ENCODE results near the gene MBTPS2. TPM values are rescaled to one million over a fixed set of nuclear protein-coding genes. Genes with fewer than 3 reads are reported as not detected.

MBTPS2 gene
- total and polyA plus RNA-seq, 10 donors: 1.0 to 13.3 (median 10.3) TPM

- Histone ChIP-seq H3K27me3 (replicated peaks in 1 of 7) (no peaks in the 10 kb centered on the region), H3K27ac (no peak overlapping the region), H3K4me3 (no peak overlapping the region), H3K9me3 (no peaks in the 10 kb centered on the region), H3K4me1 (no peaks in the 10 kb centered on the region), H3K36me3 (no peaks in the 10 kb centered on the region)
- intact Hi-C loops (cut with DNase I; ENCODE audit: low total_unique reads): no loop called here
- no peak for TF ChIP-seq POLR2AphosphoS5 (IDR thresholded peaks at IDR 0.05)
- TF ChIP-seq POLR2A (IDR thresholded peaks at IDR 0.05): no peak
- 81 to 94% (median 93%) methylated on average over 3 of the region's 3 CpGs for WGBS, 5 donors
- DNase-seq: no peak
These were observed 95.0 kb downstream of the MBTPS2 start for GRCh38 chrX:21934414-21934813.

Small RNA genes within 50 kb of the gene (small RNA-seq; reads per million reads assigned to genes)
- 0 reads per million in 4 donors for gene U73479.1

Other genes with a start within 250 kb of the MBTPS2 start
- under 1 TPM in 5 of 7 donors, not detected in 2; 0.14 to 0.63 (median 0.54) TPM for gene KLHL34, start 181.3 kb upstream of the MBTPS2 start, total RNA-seq
- gene KLHL34, start 181.3 kb upstream of the MBTPS2 start, polyA plus RNA-seq: under 1 TPM; 0.18 to 0.48 (median 0.26) TPM
- gene SMPX, start 81.5 kb upstream of the MBTPS2 start, total RNA-seq: not detected
- gene SMPX, start 81.5 kb upstream of the MBTPS2 start, polyA plus RNA-seq: under 1 TPM in 1 of 3 donors, not detected in 2; 0.15 TPM
- 1 to 10 TPM; 1.7 to 5.7 (median 2.5) TPM for gene YY2, start 16.4 kb downstream of the MBTPS2 start, total RNA-seq
- under 1 TPM; 0.28 to 0.48 (median 0.33) TPM for gene YY2, start 16.4 kb downstream of the MBTPS2 start, polyA plus RNA-seq
- gene SMS, start 101.1 kb downstream of the MBTPS2 start, total RNA-seq: 10 to 100 TPM; 36.4 to 49.1 (median 43.0) TPM
- gene SMS, start 101.1 kb downstream of the MBTPS2 start, polyA plus RNA-seq: 10 to 100 TPM; 30.6 to 56.7 (median 41.6) TPM
- 1 to 10 TPM in 1 of 7 donors, under 1 TPM in 6; 0.33 to 1.5 (median 0.63) TPM for gene PHEX, start 192.7 kb downstream of the MBTPS2 start, total RNA-seq
- under 1 TPM; 0.13 to 0.46 (median 0.23) TPM for gene PHEX, start 192.7 kb downstream of the MBTPS2 start, polyA plus RNA-seq